Astrocyte (in vitro differentiated cells and primary cell): ENCODE results near the gene PYGO2. TPM values are rescaled to one million over a fixed set of nuclear protein-coding genes. Genes with fewer than 3 reads are reported as not detected.

Experiments
- DNase-seq: peaks from one replicate; pipeline ENCODE4 v3.0.0-alpha.2; 2010; ENCODE audit warnings: low read depth
- FAIRE-seq: peaks from 2 replicates; lab custom pipeline; 2011; peaks lifted over from hg19 to GRCh38; lab: Jason Lieb, UNC
- H2AFZ ChIP-seq: 2 replicates; pipeline ENCODE4 v1.6.0; 2012; ENCODE audit warnings: low read depth, low read length, inconsistent platforms
- H3K27ac ChIP-seq: 2 replicates; pipeline ENCODE4 v1.5.1; 2011; ENCODE audit warnings: low read depth, low read length, inconsistent platforms
- H3K27me3 ChIP-seq: 2 replicates; pipeline ENCODE4 v1.6.0; 2011; ENCODE audit warnings: low read length, inconsistent platforms; ENCODE audit not compliant: insufficient read depth
- H3K36me3 ChIP-seq: 2 replicates; pipeline ENCODE4 v1.5.1; 2011; ENCODE audit warnings: low read length, inconsistent platforms; ENCODE audit not compliant: insufficient read depth
- H3K4me1 ChIP-seq: 2 replicates; pipeline ENCODE4 v1.5.1; 2011; ENCODE audit warnings: low read length, inconsistent platforms; ENCODE audit not compliant: insufficient read depth
- H3K4me2 ChIP-seq: 2 replicates; pipeline ENCODE4 v1.6.0; 2012; ENCODE audit warnings: low read length, inconsistent platforms
- H3K4me3 ChIP-seq: 2 replicates; pipeline ENCODE4 v1.5.1; 2011; ENCODE audit warnings: low read depth, mild to moderate bottlenecking, low read length, inconsistent platforms; ENCODE audit not compliant: insufficient read depth
- H3K79me2 ChIP-seq: 2 replicates; pipeline ENCODE4 v1.6.0; 2012; ENCODE audit warnings: mild to moderate bottlenecking, low read length, inconsistent platforms; ENCODE audit not compliant: insufficient read depth
- H3K9ac ChIP-seq: 2 replicates; pipeline ENCODE4 v1.6.0; 2012; ENCODE audit warnings: mild to moderate bottlenecking, low read length, inconsistent platforms
- H3K9me3 ChIP-seq: 2 replicates; pipeline ENCODE4 v1.5.1; 2012; ENCODE audit warnings: low read depth, mild to moderate bottlenecking, low read length, inconsistent platforms; ENCODE audit not compliant: insufficient read depth
- H4K20me1 ChIP-seq: 2 replicates; pipeline ENCODE4 v1.6.0; 2012; ENCODE audit warnings: low read length, inconsistent platforms; ENCODE audit not compliant: insufficient read depth
- H3K27ac Mint-ChIP-seq: one replicate; pipeline ENCODE4 v1.8.0; 2021; ENCODE audit warnings: mild to moderate bottlenecking, mixed read lengths; ENCODE audit not compliant: unreplicated experiment
- H3K27me3 Mint-ChIP-seq: one replicate; pipeline ENCODE4 v1.8.0; 2021; ENCODE audit warnings: low read depth, mixed read lengths; ENCODE audit not compliant: unreplicated experiment
- H3K36me3 Mint-ChIP-seq: one replicate; pipeline ENCODE4 v1.8.0; 2021; ENCODE audit warnings: low read depth, mixed read lengths; ENCODE audit not compliant: unreplicated experiment
- H3K4me1 Mint-ChIP-seq: one replicate; pipeline ENCODE4 v1.8.0; 2021; ENCODE audit warnings: low read depth, mixed read lengths; ENCODE audit not compliant: unreplicated experiment
- H3K4me3 Mint-ChIP-seq: one replicate; pipeline ENCODE4 v1.8.0; 2021; ENCODE audit warnings: mild to moderate bottlenecking, moderate library complexity, mixed read lengths; ENCODE audit not compliant: unreplicated experiment
- H3K9me3 Mint-ChIP-seq: one replicate; pipeline ENCODE4 v1.8.0; 2021; ENCODE audit warnings: mild to moderate bottlenecking, mixed read lengths; ENCODE audit not compliant: unreplicated experiment
- CTCF ChIP-seq: IDR thresholded peaks from 2 replicates; pipeline ENCODE4 v1.5.1; 2011; ENCODE audit warnings: low read depth, mild to moderate bottlenecking, inconsistent platforms, low read length, moderate library complexity; ENCODE audit not compliant: insufficient read depth
- EZH2 ChIP-seq: IDR thresholded peaks from 2 replicates; pipeline ENCODE4 v1.6.1; 2012; ENCODE audit warnings: mild to moderate bottlenecking, low read length, inconsistent platforms; ENCODE audit not compliant: insufficient read depth
- total RNA-seq: library from RNA; stranded (reverse); gene quantifications from 2 replicates; pipeline ENCODE4 v1.2.1, GENCODE V29; 2021

The PYGO2 gene
- total RNA-seq, 1 donor from 2014 or later = 21.8 TPM

GRCh38 chr1:154969246-154969645 lies 7.7 kb upstream of the PYGO2 start:
- no peak overlapping the region for H3K27ac Mint-ChIP-seq
- TF ChIP-seq EZH2 (no peak), CTCF (no peak)
- H3K4me3 ChIP-seq = peak overlapping the region; percentile 77
- H3K36me3 ChIP-seq = peaks cover 34% of the 10 kb centered on the region
- peaks cover 70% of the 10 kb centered on the region for H3K79me2 ChIP-seq
- DNase-seq = no peak
- peaks cover 10% of the 10 kb centered on the region for H3K36me3 Mint-ChIP-seq
- peak overlapping the region; percentile 91 for H3K9ac ChIP-seq
- no peaks in the 10 kb centered on the region for H3K9me3 Mint-ChIP-seq
- H3K27ac ChIP-seq = peak overlapping the region; percentile 21
- peaks cover 62% of the 10 kb centered on the region for H4K20me1 ChIP-seq
- H2AFZ ChIP-seq = no peak overlapping the region
- H3K4me1 ChIP-seq = peaks cover 43% of the 10 kb centered on the region
- H3K27me3 Mint-ChIP-seq = no peaks in the 10 kb centered on the region
- no peaks in the 10 kb centered on the region for H3K27me3 ChIP-seq
- H3K4me3 Mint-ChIP-seq = peak overlapping the region; percentile 93
- H3K4me2 ChIP-seq = peak overlapping the region; percentile 94
- H3K4me1 Mint-ChIP-seq = peaks cover 31% of the 10 kb centered on the region
- H3K9me3 ChIP-seq = no peaks in the 10 kb centered on the region
- FAIRE-seq = no peak

GRCh38 chr1:154968731-154969130 lies 7.1 kb upstream of the PYGO2 start:
- Mint-ChIP-seq H3K27ac (no peak overlapping the region), H3K9me3 (no peaks in the 10 kb centered on the region), H3K4me3 (peak overlapping the region; percentile 93), H3K36me3 (peaks cover 13% of the 10 kb centered on the region), H3K27me3 (no peaks in the 10 kb centered on the region), H3K4me1 (peaks cover 34% of the 10 kb centered on the region)
- Histone ChIP-seq H3K9ac (peak overlapping the region; percentile 91), H3K79me2 (peaks cover 75% of the 10 kb centered on the region), H4K20me1 (peaks cover 67% of the 10 kb centered on the region), H3K27me3 (no peaks in the 10 kb centered on the region), H3K4me2 (peak overlapping the region; percentile 94), H3K4me1 (peaks cover 46% of the 10 kb centered on the region), H3K36me3 (peaks cover 39% of the 10 kb centered on the region), H3K27ac (peak overlapping the region; percentile 21), H3K9me3 (no peaks in the 10 kb centered on the region), H3K4me3 (peak overlapping the region; percentile 77), H2AFZ (no peak overlapping the region)
- no peak for DNase-seq
- TF ChIP-seq CTCF (no peak), EZH2 (no peak)
- no peak for FAIRE-seq

- Mint-ChIP-seq H3K4me3 (peak overlapping the region; percentile 93), H3K9me3 (no peaks in the 10 kb centered on the region), H3K27me3 (no peaks in the 10 kb centered on the region), H3K27ac (peak overlapping the region; percentile 11), H3K36me3 (peaks cover 16% of the 10 kb centered on the region), H3K4me1 (peaks cover 38% of the 10 kb centered on the region)
- TF ChIP-seq EZH2 = no peak
- no peak for TF ChIP-seq CTCF
- Histone ChIP-seq H3K79me2 (peaks cover 78% of the 10 kb centered on the region), H4K20me1 (peaks cover 74% of the 10 kb centered on the region), H3K27ac (no peak overlapping the region), H2AFZ (no peak overlapping the region), H3K9me3 (no peaks in the 10 kb centered on the region), H3K9ac (peak overlapping the region; percentile 91), H3K4me2 (peak overlapping the region; percentile 94), H3K36me3 (peaks cover 44% of the 10 kb centered on the region), H3K27me3 (no peaks in the 10 kb centered on the region), H3K4me1 (peaks cover 41% of the 10 kb centered on the region), H3K4me3 (no peak overlapping the region)
- DNase-seq (no peak), FAIRE-seq (no peak)
These were observed 5.9 kb upstream of the PYGO2 start for GRCh38 chr1:154967331-154967950.
